Activated CD8-positive, alpha-beta memory T cell treated with anti-CD3 and anti-CD28 coated beads for 24 hours (primary cell): ENCODE measurements around the gene ME3.

Experiments used
- DNase-seq: peaks from one replicate; pipeline ENCODE4 v3.0.0-alpha.2; 2020

Gene ME3

GRCh38 chr11:86617502-86617901 is 54.9 kb downstream of the ME3 start:
- no peak for DNase-seq

GRCh38 chr11:86615487-86615886 is 56.9 kb downstream of the ME3 start:
- DNase-seq, result no peak

GRCh38 chr11:86610559-86611341 is 61.7 kb downstream of the ME3 start:
- DNase-seq, result no peak

DNA sequence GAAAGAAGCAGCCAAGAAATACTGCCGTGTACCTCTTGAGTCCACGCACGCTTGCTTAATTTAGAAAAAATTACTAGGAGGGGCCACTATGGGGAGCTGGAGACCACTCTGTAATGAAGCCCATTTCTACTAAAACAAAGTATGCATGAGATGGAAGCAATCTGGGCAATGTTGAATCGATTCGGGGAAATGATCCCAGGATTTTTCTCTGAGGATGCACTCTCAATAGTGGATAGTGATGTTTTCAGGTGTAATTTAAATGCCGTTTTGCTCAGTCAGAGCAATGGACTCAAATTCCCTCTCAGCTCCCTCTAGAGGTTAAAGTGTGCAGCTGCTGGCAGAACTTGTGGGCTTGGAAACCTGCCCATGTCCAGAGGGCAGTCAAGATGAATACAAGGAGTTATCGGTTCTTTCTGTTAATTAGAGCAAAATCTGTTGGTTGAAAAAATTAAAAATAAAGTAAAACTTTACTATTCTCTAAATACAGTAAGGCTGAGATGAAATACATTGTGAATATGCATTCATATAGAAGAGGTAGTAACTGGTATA is 64.1 kb downstream of the ME3 start:
- DNase-seq, result peak; percentile 63

GRCh38 chr11:86606836-86607481 is 65.5 kb downstream of the ME3 start:
- DNase-seq, result no peak

DNA sequence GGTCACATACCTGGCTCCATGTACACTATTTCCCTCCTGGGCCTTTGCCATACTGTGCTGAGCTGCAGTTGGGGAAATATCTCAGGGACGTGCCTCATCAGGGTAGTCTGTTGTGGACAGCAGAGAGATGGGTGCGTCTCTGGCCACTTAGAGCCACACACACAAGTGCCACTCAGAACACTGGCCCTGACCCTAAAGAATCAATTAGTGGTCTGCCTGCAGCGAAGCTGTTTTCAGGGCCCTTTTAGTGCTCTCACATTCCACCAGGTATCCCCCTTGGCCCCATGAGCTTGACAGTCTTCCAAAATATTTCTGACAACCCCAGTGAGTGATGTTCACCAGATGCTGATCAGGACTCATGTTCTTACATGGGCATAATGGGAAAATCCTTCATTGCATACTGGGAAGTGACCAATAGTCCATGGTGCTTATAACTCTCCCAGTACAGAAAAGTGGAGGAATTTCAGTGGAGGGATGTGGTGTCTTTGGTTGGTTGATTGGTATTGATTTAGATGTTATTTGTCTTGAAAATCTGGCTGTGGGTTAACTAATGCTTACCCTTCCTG is 66.1 kb downstream of the ME3 start:
- DNase-seq, result no peak

DNA sequence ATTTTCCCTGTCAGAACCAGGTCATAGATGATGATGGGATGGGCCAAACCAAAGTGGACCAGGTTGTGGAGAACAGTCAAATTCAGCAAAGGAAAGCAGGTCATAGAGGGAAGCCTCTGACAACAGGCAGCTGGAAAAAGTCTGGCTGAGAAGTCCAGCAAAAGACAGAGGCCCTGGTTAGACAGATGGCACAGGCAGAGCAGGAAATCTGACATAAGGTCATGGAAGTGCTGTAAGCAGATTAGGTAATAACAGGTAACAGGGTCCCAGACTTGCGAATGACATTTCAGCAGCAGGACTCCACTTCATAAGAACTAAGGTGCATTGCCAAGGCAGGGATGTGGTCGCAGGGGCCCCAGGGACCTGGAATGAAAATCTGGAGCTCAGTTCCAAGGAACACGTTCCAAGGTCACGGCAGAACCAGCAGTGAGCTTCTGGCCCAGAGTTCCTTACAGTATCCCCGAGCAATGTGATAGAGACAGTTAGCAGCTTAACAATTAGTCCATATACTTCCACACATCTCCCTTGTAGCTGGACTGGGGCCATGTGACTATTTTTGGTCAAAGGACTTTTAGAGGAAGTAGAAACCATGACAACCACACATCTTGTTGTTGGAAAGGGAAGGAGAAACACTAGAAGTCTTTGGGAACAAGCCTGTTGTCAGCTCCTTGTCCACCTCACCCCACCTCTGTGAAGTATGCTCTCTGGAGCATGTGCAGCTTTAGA is 75.4 kb downstream of the ME3 start:
- DNase-seq, result no peak

GRCh38 chr11:86595955-86596354 is 76.5 kb downstream of the ME3 start:
- no peak for DNase-seq

DNA sequence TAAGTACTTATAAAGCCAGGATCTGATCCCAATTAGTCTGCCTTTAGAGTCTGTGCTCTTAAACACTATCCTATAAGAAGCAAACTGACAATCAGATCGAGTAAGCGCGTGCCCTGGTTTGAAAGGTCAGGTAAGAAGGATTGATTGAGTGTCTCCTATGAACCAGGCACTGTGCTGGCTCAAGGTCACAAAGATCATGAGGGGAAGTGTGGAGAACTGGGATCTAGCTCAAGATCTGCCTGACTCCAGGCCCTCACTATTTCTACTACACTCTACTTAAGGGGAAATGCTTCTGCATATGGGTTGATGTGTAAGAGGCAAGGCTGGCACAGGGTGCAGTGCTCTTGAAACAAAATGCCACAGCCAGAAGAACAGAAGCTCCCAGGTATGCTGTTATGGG is 77.0 kb downstream of the ME3 start:
- no peak for DNase-seq

DNA sequence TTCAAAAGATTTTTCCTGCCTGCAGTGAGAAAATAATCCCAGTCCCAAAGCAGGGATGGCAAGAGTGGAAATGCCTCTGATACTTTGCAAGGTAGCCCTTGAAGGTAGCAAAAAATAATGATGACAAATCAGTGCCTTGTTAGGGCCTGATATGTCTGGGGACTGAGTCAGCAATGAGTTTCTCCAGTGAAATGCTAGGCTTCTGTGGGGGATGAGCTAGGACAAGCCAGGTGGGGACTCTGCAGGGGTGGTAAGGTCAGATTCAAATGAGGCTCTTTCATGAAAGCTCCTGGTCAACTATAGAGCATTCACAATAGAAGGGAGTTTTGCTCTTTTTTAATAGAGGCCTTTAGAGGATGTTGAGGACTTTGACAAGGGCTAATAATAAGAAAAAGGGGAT is 77.7 kb downstream of the ME3 start:
- DNase-seq, result no peak

DNA sequence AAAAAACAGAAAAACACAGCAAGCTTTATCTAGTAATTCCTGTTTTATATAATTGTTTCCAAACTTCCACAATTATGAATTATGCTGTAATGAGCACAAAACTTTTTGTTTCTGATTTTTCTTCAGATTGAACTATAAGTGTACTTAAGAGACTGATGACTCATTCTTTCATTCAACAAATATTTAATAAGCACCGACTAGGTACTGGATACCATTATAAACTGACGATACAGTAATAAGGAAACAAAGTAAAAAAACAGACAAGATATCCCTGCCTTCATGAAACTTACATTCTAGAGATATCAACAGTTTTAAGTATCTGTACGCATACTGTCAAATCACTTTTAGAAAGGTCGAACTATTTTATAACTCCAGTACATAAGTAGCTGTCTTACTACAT is 78.6 kb downstream of the ME3 start:
- DNase-seq, result no peak

GRCh38 chr11:86592659-86593451 is 79.6 kb downstream of the ME3 start:
- peak; percentile 88 for DNase-seq

GRCh38 chr11:86592047-86592591 is 80.3 kb downstream of the ME3 start:
- DNase-seq, result no peak

DNA sequence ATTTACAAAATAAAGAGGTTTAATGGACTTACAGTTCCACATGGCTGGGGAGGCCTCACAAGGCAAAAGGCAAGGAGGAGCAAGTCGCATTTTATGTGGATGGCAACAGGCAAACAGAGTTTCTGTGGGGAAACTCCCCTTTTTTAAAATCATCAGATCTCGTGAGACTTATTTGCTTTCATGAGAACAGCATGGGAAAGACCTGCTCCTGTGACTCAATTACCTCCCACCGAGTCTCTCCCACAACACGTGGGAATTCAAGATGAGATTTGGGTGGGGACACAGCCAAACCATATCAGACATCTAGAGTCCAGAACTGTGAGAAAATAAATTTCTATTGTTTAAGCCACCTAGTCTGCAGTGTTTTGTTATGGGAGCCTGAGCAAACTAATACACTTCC is 80.8 kb downstream of the ME3 start:
- no peak for DNase-seq

DNA sequence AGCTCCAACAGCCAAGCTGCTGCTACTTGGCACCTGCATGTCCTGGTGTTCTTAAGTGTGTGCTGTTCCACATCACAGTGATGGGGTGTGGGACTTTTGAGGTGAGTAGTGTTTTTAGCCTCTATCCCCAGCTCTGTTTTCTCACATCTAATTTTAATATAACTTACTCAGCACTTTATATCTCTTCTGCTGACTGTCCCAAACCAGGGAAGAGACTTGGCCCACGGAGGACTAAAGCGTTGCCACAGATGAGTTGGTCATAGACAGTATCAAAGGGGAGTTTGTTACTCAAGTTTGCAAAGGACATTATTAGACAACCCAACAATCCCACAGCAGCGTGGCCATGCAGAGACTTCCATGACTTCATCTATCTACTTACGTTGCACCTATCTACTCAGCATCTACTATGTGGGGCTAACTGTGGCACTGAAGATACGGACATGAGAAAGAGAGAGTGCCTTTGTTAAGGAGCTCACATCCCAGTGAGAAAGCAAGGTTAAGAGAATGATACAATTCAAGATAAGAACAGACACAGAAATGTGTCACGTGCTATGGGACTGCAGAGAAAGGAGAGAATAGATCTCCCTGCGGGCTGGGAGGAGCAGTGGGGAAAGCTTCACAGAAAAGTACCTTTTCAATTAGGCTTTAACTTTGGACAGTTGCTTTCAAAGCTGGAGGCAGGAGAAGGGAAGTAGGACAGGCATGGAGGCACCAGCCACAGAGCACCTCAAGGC is 82.4 kb downstream of the ME3 start:
- DNase-seq, result no peak

DNA sequence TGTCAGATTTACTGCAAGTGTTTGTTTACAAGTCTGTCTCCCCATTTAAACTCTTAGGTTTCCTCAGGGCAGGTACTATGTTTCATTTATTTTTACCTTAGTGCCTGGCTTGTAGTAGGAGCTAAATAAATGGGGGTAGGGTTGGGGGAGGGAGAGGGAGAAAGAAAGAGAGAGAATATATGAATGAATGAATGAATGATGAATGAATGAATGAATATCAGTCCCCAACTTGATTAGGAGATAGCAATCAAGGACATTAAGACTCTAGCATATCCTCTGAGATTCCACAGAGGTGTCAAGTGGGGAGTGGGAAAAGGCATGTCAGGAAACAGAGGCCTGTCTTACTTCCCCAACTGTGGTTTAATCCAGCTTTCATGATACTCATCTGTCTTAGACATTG is 83.2 kb downstream of the ME3 start:
- DNase-seq, result no peak

- DNase-seq, result no peak
Observed at GRCh38 chr11:86588566-86589090, 83.8 kb downstream of the ME3 start.

DNA sequence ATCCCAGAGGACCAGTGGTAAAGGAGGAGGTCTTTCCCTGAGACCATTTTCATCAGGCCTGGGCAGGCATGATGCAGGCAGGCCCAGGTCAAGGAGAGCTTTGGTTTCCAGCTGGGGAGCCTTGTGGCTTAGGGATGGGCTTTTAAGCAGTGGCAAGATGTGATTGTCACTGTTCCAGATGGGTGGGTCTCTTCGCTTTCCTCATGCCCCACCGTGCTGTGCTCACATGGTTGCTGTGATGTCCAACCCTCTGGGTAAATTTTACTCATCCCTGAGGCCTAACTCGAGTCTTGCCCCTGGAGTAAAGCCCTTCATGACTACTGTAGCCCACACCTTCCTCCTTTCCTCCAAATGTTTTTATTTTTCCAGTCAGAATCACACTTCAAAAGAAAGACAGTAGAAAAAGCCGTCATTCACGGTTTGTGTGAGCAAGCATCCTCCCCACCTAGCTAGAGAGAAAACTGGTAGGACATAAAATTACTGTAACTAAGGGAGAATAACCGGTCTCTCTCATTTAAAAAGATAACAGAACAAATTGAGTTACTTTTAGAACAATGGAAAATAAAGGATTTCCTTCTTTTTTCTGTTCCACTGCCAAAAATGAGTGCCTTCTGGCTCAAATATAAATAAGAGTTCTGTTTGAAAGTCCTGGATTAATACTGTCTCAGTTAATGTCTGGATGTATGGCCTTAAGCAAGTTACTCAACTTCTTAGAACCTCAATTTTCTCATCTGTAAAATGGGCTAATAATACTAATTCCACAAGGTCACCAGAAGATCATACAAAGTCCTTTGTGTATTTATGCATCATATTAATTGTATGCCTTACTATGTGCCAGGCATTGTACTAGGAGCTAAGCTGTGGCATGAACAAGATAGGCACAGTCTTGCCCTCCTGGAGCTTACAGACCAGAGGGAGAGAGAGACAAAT is 84.9 kb downstream of the ME3 start:
- no peak for DNase-seq

DNA sequence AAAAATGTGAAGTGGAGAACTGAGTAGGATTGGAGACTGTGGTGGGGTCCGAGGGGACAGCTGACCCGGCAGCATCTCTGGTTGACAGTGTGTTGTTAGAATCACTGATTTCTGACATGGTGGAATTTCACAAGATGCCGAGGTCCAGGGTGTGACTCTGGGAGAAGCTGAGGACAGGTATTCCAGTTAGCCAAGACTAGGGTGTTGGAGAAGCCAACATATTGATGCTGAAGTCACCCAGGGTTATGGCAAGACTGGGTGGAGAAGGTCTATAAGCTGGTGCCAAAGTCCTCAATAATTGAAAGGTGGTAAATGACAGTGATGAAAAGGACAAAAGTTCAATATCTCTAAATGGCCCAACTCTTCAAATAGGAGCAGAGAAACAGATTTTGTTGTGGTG is 86.1 kb downstream of the ME3 start:
- DNase-seq, result no peak

DNA sequence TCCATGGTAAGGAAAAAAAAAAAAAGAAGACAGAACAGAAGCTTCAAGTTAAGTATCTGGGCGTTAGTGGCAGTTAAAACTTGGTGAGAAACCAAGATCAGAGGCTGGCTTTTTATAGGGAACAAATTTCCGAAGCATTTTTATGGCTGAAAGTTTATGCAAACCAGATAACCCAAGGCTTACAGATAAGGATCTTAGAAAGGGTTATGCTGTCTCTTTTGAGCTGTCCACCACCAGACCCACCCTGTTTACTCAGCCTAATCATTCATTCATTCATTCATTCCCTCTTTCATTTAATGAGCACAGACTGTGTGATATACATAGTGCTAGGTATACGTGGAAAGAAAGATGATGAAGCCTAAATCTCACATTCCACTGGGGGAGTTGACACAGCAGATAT is 89.5 kb downstream of the ME3 start:
- DNase-seq, result no peak
